ENCODE results near the gene SYCE1L. TPM values are rescaled to one million over a fixed set of nuclear protein-coding genes. Genes with fewer than 3 reads are reported as not detected.

The SYCE1L gene
- polyA plus RNA-seq, 1 donor (not counting 4 experiments of a cell fraction or from before 2014, with no cell fraction given), result 0.21 TPM

DNA sequence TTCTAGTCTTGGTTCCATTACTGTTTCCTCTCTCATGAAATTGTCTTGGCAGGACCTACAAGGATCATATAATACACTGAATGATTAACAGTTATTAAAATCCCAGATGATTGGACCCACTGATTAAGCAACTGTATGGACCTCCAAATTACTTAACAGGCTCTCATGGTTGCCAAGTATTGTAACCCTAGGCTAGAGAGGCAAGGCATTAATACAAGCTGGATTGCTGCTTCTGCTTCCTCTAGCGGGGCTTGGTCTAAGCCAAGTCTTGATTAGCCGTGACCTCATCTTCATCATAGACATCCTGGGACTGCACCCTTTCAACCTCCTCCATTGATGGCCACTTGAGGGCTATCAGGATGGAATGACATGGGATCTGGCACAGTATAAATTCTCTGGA, 46.9 kb downstream of the SYCE1L start:
- H2AFZ ChIP-seq (ENCODE audit: control insufficient read depth, low read length), result no peak overlapping the region
- H3K4me3 ChIP-seq (ENCODE audit: control insufficient read depth in 2 of 3, extremely low read depth in 1 of 3, insufficient read depth in 2 of 3, low read depth in 1 of 3, low read length in 3 of 3), result no peak overlapping the region
- no peak overlapping the region for H3K9ac ChIP-seq (ENCODE audit: control insufficient read depth, extremely low read depth, insufficient read depth, low read length)
- no peaks in the 10 kb centered on the region for H3K9me1 ChIP-seq (ENCODE audit: control insufficient read depth, extremely low read depth, insufficient read depth, low read length)
- no peak overlapping the region for H3K27ac ChIP-seq (ENCODE audit: control insufficient read depth, insufficient read depth, low read length)
- no peak for DNase-seq (ENCODE audit: low read depth, low spot score)
- no peaks in the 10 kb centered on the region for H4K20me1 ChIP-seq (ENCODE audit: control insufficient read depth, extremely low read depth, insufficient read depth, low read length)
- TF ChIP-seq EZH2 (IDR thresholded peaks at IDR 0.05; ENCODE audit: low read length), result no peak
- TF ChIP-seq, protein P1, sequence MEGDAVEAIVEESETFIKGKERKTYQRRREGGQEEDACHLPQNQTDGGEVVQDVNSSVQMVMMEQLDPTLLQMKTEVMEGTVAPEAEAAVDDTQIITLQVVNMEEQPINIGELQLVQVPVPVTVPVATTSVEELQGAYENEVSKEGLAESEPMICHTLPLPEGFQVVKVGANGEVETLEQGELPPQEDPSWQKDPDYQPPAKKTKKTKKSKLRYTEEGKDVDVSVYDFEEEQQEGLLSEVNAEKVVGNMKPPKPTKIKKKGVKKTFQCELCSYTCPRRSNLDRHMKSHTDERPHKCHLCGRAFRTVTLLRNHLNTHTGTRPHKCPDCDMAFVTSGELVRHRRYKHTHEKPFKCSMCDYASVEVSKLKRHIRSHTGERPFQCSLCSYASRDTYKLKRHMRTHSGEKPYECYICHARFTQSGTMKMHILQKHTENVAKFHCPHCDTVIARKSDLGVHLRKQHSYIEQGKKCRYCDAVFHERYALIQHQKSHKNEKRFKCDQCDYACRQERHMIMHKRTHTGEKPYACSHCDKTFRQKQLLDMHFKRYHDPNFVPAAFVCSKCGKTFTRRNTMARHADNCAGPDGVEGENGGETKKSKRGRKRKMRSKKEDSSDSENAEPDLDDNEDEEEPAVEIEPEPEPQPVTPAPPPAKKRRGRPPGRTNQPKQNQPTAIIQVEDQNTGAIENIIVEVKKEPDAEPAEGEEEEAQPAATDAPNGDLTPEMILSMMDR (optimal IDR thresholded peaks at IDR 0.05 in 1 of 3, IDR thresholded peaks at IDR 0.05 in 1 of 3, conservative IDR thresholded peaks at IDR 0.05 in 1 of 3; ENCODE audit: extremely low read depth in 1 of 3, insufficient read depth in 2 of 3, low read length in 3 of 3), result no peak
- no peaks in the 10 kb centered on the region for H3K79me2 ChIP-seq (ENCODE audit: control insufficient read depth, insufficient read depth, low read length)
- H3K36me3 ChIP-seq (ENCODE audit: control insufficient read depth in 2 of 2, extremely low read depth in 1 of 2, insufficient read depth in 2 of 2, low read length in 2 of 2), result no peaks in the 10 kb centered on the region
- no peak for FAIRE-seq
- dilution Hi-C loops (cut with MboI; ENCODE audit: extremely low pct_ligation_motif_present, low sequenced_read_pairs), result loop anchor here (25.0 kb wide), 1 partner anchor 341 kb away; no protein-coding TSS in a partner anchor
- no peak overlapping the region for H3K4me2 ChIP-seq (ENCODE audit: control insufficient read depth, extremely low read depth, insufficient read depth, low read depth, low read length)
- no peaks in the 10 kb centered on the region for H3K27me3 ChIP-seq (ENCODE audit: control insufficient read depth, extremely low read depth, insufficient read depth, low read length)
- H3K9me3 ChIP-seq (ENCODE audit: control insufficient read depth, low read depth, low read length), result no peaks in the 10 kb centered on the region
- no peaks in the 10 kb centered on the region for H3K4me1 ChIP-seq (ENCODE audit: control insufficient read depth, extremely low read depth, insufficient read depth, low read length)

DNA sequence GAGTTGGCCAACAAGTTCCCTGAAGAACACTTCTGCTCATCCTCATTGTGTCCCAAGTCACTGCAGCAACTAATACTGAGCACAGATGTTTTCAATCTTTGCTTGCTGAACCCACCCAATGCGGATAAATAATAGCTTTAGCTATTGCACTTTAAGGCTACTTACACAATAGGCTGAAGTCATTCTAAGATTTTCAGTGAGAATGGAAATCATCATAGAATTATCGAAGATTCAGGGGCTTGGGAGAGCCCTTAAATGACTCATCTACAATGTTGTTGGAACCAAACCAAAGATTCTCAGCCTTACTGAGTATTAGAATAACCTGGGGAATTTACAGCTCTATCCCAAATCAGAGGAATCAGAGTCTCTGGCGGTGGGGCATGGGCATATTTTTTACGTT, 51.2 kb downstream of the SYCE1L start:
- Histone ChIP-seq H3K9me1 (ENCODE audit: control insufficient read depth, extremely low read depth, insufficient read depth, low read length) (no peaks in the 10 kb centered on the region), H3K36me3 (ENCODE audit: control insufficient read depth in 2 of 2, extremely low read depth in 1 of 2, insufficient read depth in 2 of 2, low read length in 2 of 2) (no peaks in the 10 kb centered on the region), H3K4me1 (ENCODE audit: control insufficient read depth, extremely low read depth, insufficient read depth, low read length) (no peaks in the 10 kb centered on the region), H3K79me2 (ENCODE audit: control insufficient read depth, insufficient read depth, low read length) (no peaks in the 10 kb centered on the region), H3K9me3 (ENCODE audit: control insufficient read depth, low read depth, low read length) (no peaks in the 10 kb centered on the region), H3K9ac (ENCODE audit: control insufficient read depth, extremely low read depth, insufficient read depth, low read length) (no peak overlapping the region), H4K20me1 (ENCODE audit: control insufficient read depth, extremely low read depth, insufficient read depth, low read length) (no peaks in the 10 kb centered on the region), H3K4me3 (ENCODE audit: control insufficient read depth in 2 of 3, extremely low read depth in 1 of 3, insufficient read depth in 2 of 3, low read depth in 1 of 3, low read length in 3 of 3) (no peak overlapping the region), H2AFZ (ENCODE audit: control insufficient read depth, low read length) (no peak overlapping the region), H3K27ac (ENCODE audit: control insufficient read depth, insufficient read depth, low read length) (no peak overlapping the region), H3K4me2 (ENCODE audit: control insufficient read depth, extremely low read depth, insufficient read depth, low read depth, low read length) (no peak overlapping the region), H3K27me3 (ENCODE audit: control insufficient read depth, extremely low read depth, insufficient read depth, low read length) (no peaks in the 10 kb centered on the region)
- no peak for FAIRE-seq
- dilution Hi-C loops (cut with MboI; ENCODE audit: extremely low pct_ligation_motif_present, low sequenced_read_pairs), result no loop called here
- TF ChIP-seq, protein P1 (optimal IDR thresholded peaks at IDR 0.05 in 1 of 3, IDR thresholded peaks at IDR 0.05 in 1 of 3, conservative IDR thresholded peaks at IDR 0.05 in 1 of 3; ENCODE audit: extremely low read depth in 1 of 3, insufficient read depth in 2 of 3, low read length in 3 of 3), result no peak
- TF ChIP-seq EZH2 (IDR thresholded peaks at IDR 0.05; ENCODE audit: low read length), result no peak
- DNase-seq (ENCODE audit: low read depth, low spot score), result no peak

Other genes with a start within 250 kb of the SYCE1L start
- 9.1 to 18.3 TPM (median 9.7 TPM) in 3 replicates for gene MON1B, start 8.2 kb upstream of the SYCE1L start, polyA plus RNA-seq
- not detected in 3 replicates for gene ADAMTS18, start 235.6 kb downstream of the SYCE1L start, polyA plus RNA-seq

All from keratinocyte (primary cell).